GM12878 (cell line): ENCODE data around the gene ESRRG. TPM values are rescaled to one million over a fixed set of nuclear protein-coding genes. Genes with fewer than 3 reads are reported as not detected.

Source experiments
- ATAC-seq: fragments of 200-7000 bp; cut with Tn5 transposase; 3 replicates; pipeline ENCODE4 v1.9.1; 2020; ENCODE audit warnings: mild to moderate bottlenecking, moderate library complexity
- BruUV-seq: library from RNA; stranded (reverse); fragments of 400-500 nt; replicated peaks from 2 replicates; lab custom pipeline; 2021; lab: Mats Ljungman, UMichigan
- CTCF ChIA-PET: fragments of 300-600 bp; sonication (Branson Sonifier 250); formaldehyde crosslinking; extraction: SDS; loops from one replicate; lab custom pipeline; 2021; ENCODE audit warnings: inconsistent platforms; lab: Yijun Ruan, JAX
- POLR2A ChIA-PET: fragments of 350-600 bp; formaldehyde crosslinking; extraction: SDS; loops from one replicate; lab custom pipeline; 2021; ENCODE audit warnings: inconsistent platforms; lab: Charles Lee
- RAD21 ChIA-PET: fragments of 300-600 bp; sonication (Branson Sonifier 250); formaldehyde crosslinking; loops from one replicate; lab custom pipeline; 2023; ENCODE audit warnings: antibody characterized with exemption; ENCODE audit not compliant: unreplicated experiment; lab: Charles Lee
- SMC1A ChIA-PET: fragments of 300-600 bp; sonication (Branson Sonifier 250); formaldehyde crosslinking; loops from one replicate; lab custom pipeline; 2023; ENCODE audit not compliant: unreplicated experiment, uncharacterized antibody; lab: Charles Lee
- DNase-seq: peaks from one replicate; pipeline ENCODE4 v3.0.0-alpha.2; 2011; ENCODE audit warnings: low read depth, low spot score
- FAIRE-seq: peaks from 3 replicates; lab custom pipeline; 2011; peaks lifted over from hg19 to GRCh38; lab: Jason Lieb, UNC
- H2AFZ ChIP-seq: 2 replicates; pipeline ENCODE4 v1.6.0; 2011; ENCODE audit warnings: low read depth, low read length, control low read depth; ENCODE audit not compliant: control insufficient read depth
- H3K27ac ChIP-seq: 2 replicates; pipeline ENCODE4 v1.5.1; 2011; ENCODE audit warnings: control low read depth; ENCODE audit not compliant: control insufficient read depth, insufficient read depth
- H3K27me3 ChIP-seq, 2 experiments: replicated peaks in 1 of 2; 2 replicates each; pipeline versions ENCODE4 v1.6.0 to v1.6.1; 2011; ENCODE audit warnings: low read length in 1 of 2; ENCODE audit not compliant: control insufficient read depth in 2 of 2, insufficient read depth in 2 of 2
- H3K36me3 ChIP-seq, 2 experiments: 2 replicates each; pipeline ENCODE4 v1.5.1; 2011; ENCODE audit warnings: low read length in 1 of 2; ENCODE audit not compliant: control insufficient read depth in 2 of 2, insufficient read depth in 2 of 2
- H3K4me1 ChIP-seq: 2 replicates; pipeline ENCODE4 v1.6.1; 2011; ENCODE audit warnings: mild to moderate bottlenecking, low read length, moderate library complexity, mixed read lengths; ENCODE audit not compliant: control insufficient read depth, insufficient read depth
- H3K4me2 ChIP-seq: 2 replicates; pipeline ENCODE4 v1.6.0; 2011; ENCODE audit warnings: control low read depth; ENCODE audit not compliant: control insufficient read depth, insufficient read depth
- H3K4me3 ChIP-seq: fragments of 200-600 bp; sonication (generic); 2 replicates; pipeline ENCODE4 v1.5.1; 2016
- H3K79me2 ChIP-seq: 2 replicates; pipeline ENCODE4 v1.6.0; 2011; ENCODE audit warnings: low read length; ENCODE audit not compliant: control insufficient read depth, insufficient read depth
- H3K9ac ChIP-seq: 2 replicates; pipeline ENCODE4 v1.8.0; 2011; ENCODE audit warnings: low read length, control low read depth, mixed read lengths; ENCODE audit not compliant: control insufficient read depth, insufficient read depth
- H3K9me3 ChIP-seq: replicated peaks from 3 replicates; pipeline ENCODE4 v1.5.1; 2011; ENCODE audit warnings: mild to moderate bottlenecking, low read length; ENCODE audit not compliant: control insufficient read depth, insufficient read depth
- H4K20me1 ChIP-seq: 2 replicates; pipeline ENCODE4 v1.6.0; 2011; ENCODE audit not compliant: control insufficient read depth, insufficient read depth
- BCL11A ChIP-seq: IDR thresholded peaks from 2 replicates; pipeline ENCODE4 v1.6.1; 2011; ENCODE audit warnings: low read depth, low read length
- DPF2 ChIP-seq: fragments of 450-650 bp; IDR thresholded peaks from 2 replicates; pipeline ENCODE4 v1.6.1; 2017; ENCODE audit warnings: mild to moderate bottlenecking
- HDAC2 ChIP-seq: fragments of 200-600 bp; sonication (generic); IDR thresholded peaks from 2 replicates; pipeline ENCODE4 v1.6.1; 2017
- IKZF1 ChIP-seq: fragments of 450-650 bp; conservative IDR thresholded peaks from 2 replicates; pipeline ENCODE4 v1.6.1; 2017; ENCODE audit warnings: antibody characterized with exemption, mild to moderate bottlenecking
- IKZF2 ChIP-seq, 2 experiments: fragments of 450-650 bp; IDR thresholded peaks; 2 replicates each; pipeline ENCODE4 v1.6.1; 2017; ENCODE audit warnings: mild to moderate bottlenecking in 2 of 2, moderate library complexity in 2 of 2
- IRF4 ChIP-seq: IDR thresholded peaks from 2 replicates; pipeline ENCODE4 v1.6.1; 2011; ENCODE audit warnings: low read depth, low read length
- MTA3 ChIP-seq: IDR thresholded peaks from 2 replicates; pipeline ENCODE4 v1.6.1; 2012; ENCODE audit warnings: low read length, inconsistent platforms, borderline replicate concordance
- NFIC ChIP-seq: IDR thresholded peaks from 2 replicates; pipeline ENCODE4 v1.6.1; 2012; ENCODE audit warnings: low read depth, mild to moderate bottlenecking, inconsistent platforms, low read length, moderate library complexity
- RB1 ChIP-seq: fragments of 450-650 bp; formaldehyde crosslinking; IDR thresholded peaks from 2 replicates; pipeline ENCODE4 v1.6.1; 2017; ENCODE audit warnings: mild to moderate bottlenecking, borderline replicate concordance
- SIX5 ChIP-seq: IDR thresholded peaks from 2 replicates; pipeline ENCODE4 v1.6.1; 2011; ENCODE audit warnings: mild to moderate bottlenecking, low read depth, low read length, moderate library complexity; ENCODE audit not compliant: severe bottlenecking
- SUPT20H ChIP-seq: IDR thresholded peaks from 2 replicates; pipeline ENCODE4 v1.6.1; 2011; ENCODE audit warnings: low read depth, mild to moderate bottlenecking, low read length, moderate library complexity, borderline replicate concordance; ENCODE audit not compliant: control insufficient read depth
- USF1 ChIP-seq: IDR thresholded peaks from 2 replicates; pipeline ENCODE4 v1.6.1; 2011; ENCODE audit warnings: borderline replicate concordance, low read depth, mild to moderate bottlenecking, moderate library complexity, mixed read lengths, low read length; ENCODE audit not compliant: insufficient read depth; ENCODE audit errors: extremely low read length
- WGBS: methylation state at CpG from one replicate; pipeline ENCODE4 v1.1.6; 2016; ENCODE audit warnings: low lambda C conversion rate; ENCODE audit not compliant: insufficient replicate concordance, insufficient coverage; ENCODE audit errors: missing lambda C conversion rate; 5-methylcytosine and 5-hydroxymethylcytosine counted together
- in situ Hi-C: fragments of 300-500 bp; cut with MboI; formaldehyde crosslinking; loops from 9 replicates; pipeline ENCODE4 v1.14.3; 2018; ENCODE audit warnings: mixed read lengths
- intact Hi-C: fragments of 100-400 bp; cut with micrococcal nuclease; formaldehyde crosslinking; loops from one replicate; pipeline ENCODE4 v1.14.2; 2022; ENCODE audit not compliant: unreplicated experiment
- polyA plus RNA-seq, 11 experiments: library from polyadenylated mRNA; depleted of rRNA in 4 of 11; unstranded in 6 of 11; stranded (reverse) in 5 of 11; fragments of >200 nt; fragmentation: Nextera tagmentation in 4 of 11; fragmentation: Illumina TruSeq in 1 of 11; extraction: Ambion mirVana in 4 of 11; extraction: Trizol in 1 of 11; gene quantifications; 1 replicate in 1 of 11; 2 replicates in 10 of 11; pipeline versions ENCODE4 v1.2.1 to v1.2.3, GENCODE V29; 2011 to 2016; ENCODE audit warnings: inconsistent platforms in 2 of 11, missing spikeins in 2 of 11, low read depth in 1 of 11
- total RNA-seq, 4 experiments: library from RNA; depleted of rRNA in 3 of 4; stranded (reverse); fragments of >200 nt in 3 of 4; fragmentation: Illumina TruSeq in 1 of 4; extraction: Trizol in 1 of 4; gene quantifications; 2 replicates each; pipeline versions ENCODE4 v1.2.1 to v1.2.3, GENCODE V29; 2013 to 2021

ESRRG gene
- total and polyA plus RNA-seq, 10 of the 15 experiments (the other 5 are each of a cell fraction or from before 2014, with no cell fraction given): 0.03 TPM; not detected in 9

- no peak for ATAC-seq
Measured at GRCh38 chr1:216498277-216498676, 225.0 kb downstream of the ESRRG start.

GRCh38 chr1:216485042-216485441 is 238.2 kb downstream of the ESRRG start:
- H3K9me3 ChIP-seq: no peaks in the 10 kb centered on the region
- CTCF ChIA-PET: no interaction called here
- in situ Hi-C loops (no loop called here), intact Hi-C loops (no loop called here)
- no peaks in the 10 kb centered on the region for H3K79me2 ChIP-seq
- WGBS: 0% methylated on average over 1 of the region's 1 CpG
- SMC1A ChIA-PET: no interaction called here
- DNase-seq (no peak), FAIRE-seq (no peak), ATAC-seq (no peak)
- BruUV-seq: no TSS peak
- no peak overlapping the region for H3K4me2 ChIP-seq
- POLR2A ChIA-PET: no interaction called here
- RAD21 ChIA-PET: no interaction called here
- no peaks in the 10 kb centered on the region for H3K27me3 ChIP-seq
- no peaks in the 10 kb centered on the region for H3K4me1 ChIP-seq
- H3K4me3 ChIP-seq: no peak overlapping the region
- no peak overlapping the region for H3K9ac ChIP-seq
- no peaks in the 10 kb centered on the region for H3K36me3 ChIP-seq
- no peak for TF ChIP-seq IKZF1
- no peak for TF ChIP-seq NFIC
- TF ChIP-seq RB1: no peak
- H4K20me1 ChIP-seq: no peaks in the 10 kb centered on the region
- no peak overlapping the region for H3K27ac ChIP-seq
- no peak overlapping the region for H2AFZ ChIP-seq

More at GRCh38 chr1:216498277-216498676, 225.0 kb downstream of the ESRRG start:
- ChIA-PET POLR2A (no interaction called here), CTCF (no interaction called here), RAD21 (no interaction called here), SMC1A (no interaction called here)
- Histone ChIP-seq H3K27ac (no peak overlapping the region), H3K4me2 (no peak overlapping the region), H3K79me2 (no peaks in the 10 kb centered on the region), H2AFZ (no peak overlapping the region), H4K20me1 (no peaks in the 10 kb centered on the region), H3K36me3 (no peaks in the 10 kb centered on the region), H3K9me3 (no peaks in the 10 kb centered on the region), H3K4me1 (no peaks in the 10 kb centered on the region), H3K27me3 (no peaks in the 10 kb centered on the region; a peak in 1 of 4 replicates), H3K9ac (no peak overlapping the region), H3K4me3 (no peak overlapping the region)
- DNase-seq (no peak), FAIRE-seq (no peak)
- no TSS peak for BruUV-seq
- intact Hi-C loops (no loop called here), in situ Hi-C loops (no loop called here)
- TF ChIP-seq SUPT20H (no peak), IKZF2 (IDR thresholded peaks at IDR 0.05) (no peak), BCL11A (no peak), SIX5 (no peak), MTA3 (no peak), IRF4 (no peak), HDAC2 (no peak), DPF2 (no peak), USF1 (no peak)
- WGBS: 11% methylated on average over 2 of the region's 2 CpGs
